Measurements from ENCODE around the gene ZNF70. TPM values are rescaled to one million over a fixed set of nuclear protein-coding genes. Genes with fewer than 3 reads are reported as not detected.

ZNF70 gene
- total and polyA plus RNA-seq, 9 of the 15 experiments (the other 6 are each of a cell fraction or from before 2014, with no cell fraction given), result 0.14 to 3.3 (median 1.4) TPM

- ChIA-PET POLR2A (no interaction called here), CTCF (ENCODE audit: low intra/inter-chr PET ratio) (no interaction called here)
- Histone ChIP-seq H4K20me1 (replicated peaks; ENCODE audit: control insufficient read depth, insufficient read depth, low read length) (no peaks in the 10 kb centered on the region), H3K9ac (ENCODE audit: insufficient read depth in 1 of 2, low read depth in 2 of 2, low read length in 2 of 2) (no peak overlapping the region), H3K27ac (ENCODE audit: extremely low read depth, low read depth, low read length) (no peak overlapping the region), H3K36me3 (ENCODE audit: control insufficient read depth, insufficient read depth, low read length) (peaks cover 89% of the 10 kb centered on the region), H2AFZ (ENCODE audit: low read depth, low read length) (no peak overlapping the region), H3K4me3 (no peak overlapping the region), H3K4me2 (ENCODE audit: insufficient read depth, low read length) (no peak overlapping the region), H3K27me3 (ENCODE audit: control insufficient read depth in 2 of 2, insufficient read depth in 2 of 2, low read length in 2 of 2) (no peaks in the 10 kb centered on the region), H3K9me1 (ENCODE audit: control insufficient read depth, insufficient read depth, low read length) (no peaks in the 10 kb centered on the region), H3K9me3 (replicated peaks; ENCODE audit: control insufficient read depth, insufficient read depth, low read depth, low read length) (no peaks in the 10 kb centered on the region), H3K79me2 (ENCODE audit: control insufficient read depth, insufficient read depth, low read length) (0 out of 3 replicates have a peak, but pooled peaks cover under 1% of the 10 kb centered on the region), H3K4me1 (replicated peaks in 1 of 2; ENCODE audit: control insufficient read depth in 2 of 2, insufficient read depth in 2 of 2, low read length in 2 of 2) (no peaks in the 10 kb centered on the region)
- FAIRE-seq (no peak), ATAC-seq (no peak), DNase-seq (ENCODE audit: extremely low read depth in 1 of 4, low spot score in 3 of 4) (no peak)
- intact Hi-C loops (cut with micrococcal nuclease) (no loop called here), in situ Hi-C loops (cut with MboI) (no loop called here)
- 100% methylated on average over 2 of the region's 2 CpGs for WGBS (ENCODE audit: insufficient coverage, low coverage, missing lambda C conversion rate)
- BruUV-seq (replicated peaks), result no TSS peak
- TF ChIP-seq RBBP5 (IDR thresholded peaks at IDR 0.05; ENCODE audit: borderline replicate concordance, insufficient read depth, low read length, poor library complexity, severe bottlenecking) (no peak), NFRKB (IDR thresholded peaks at IDR 0.05; ENCODE audit: low read depth) (no peak), ATF7 (IDR thresholded peaks at IDR 0.05) (no peak), DIDO1 (tag; IDR thresholded peaks at IDR 0.05; ENCODE audit: low read depth) (no peak), HNRNPLL (IDR thresholded peaks at IDR 0.05; ENCODE audit: low read depth, low read length, poor library complexity, severe bottlenecking) (no peak), MYNN (IDR thresholded peaks at IDR 0.05) (no peak), MYNN (CRISPR knock-in tag; IDR thresholded peaks at IDR 0.05) (no peak), ZNF280A (IDR thresholded peaks at IDR 0.05; ENCODE audit: low read depth, partially characterized antibody) (no peak), MIER1 (IDR thresholded peaks at IDR 0.05; ENCODE audit: low read depth) (no peak), FOXA1 (IDR thresholded peaks at IDR 0.05; ENCODE audit: borderline replicate concordance) (no peak), MEF2D (tag; conservative IDR thresholded peaks at IDR 0.05; ENCODE audit: low read depth) (no peak), ZFP36 (IDR thresholded peaks at IDR 0.05; ENCODE audit: low read depth, low read length, partially characterized antibody) (no peak), KDM4B (IDR thresholded peaks at IDR 0.05; ENCODE audit: borderline replicate concordance in 2 of 2, low read depth in 1 of 2) (no peak)
Observed at GRCh38 chr22:23709107-23709506, 41.8 kb downstream of the ZNF70 start.

Measured in K562 (cell line).